Heart left ventricle (tissue), 13 donors: ENCODE measurements around the gene GABRD.

ENCODE experiments used
- POLR2A ChIP-seq, 2 donors: fragments of 450-650 bp; IDR thresholded peaks; one replicate each; pipeline ENCODE4 v1.6.1; 2017; ENCODE audit warnings: antibody characterized with exemption in 2 of 2, mild to moderate bottlenecking in 2 of 2, moderate library complexity in 2 of 2
- TF ChIP-seq, protein P1 (sequence below), 12 donors: fragments of 200-600 bp; sonication (generic) in 4 of 12; IDR thresholded peaks; one replicate each; pipeline versions ENCODE4 v1.5.0 to v1.8.0; 2018 to 2022; ENCODE audit warnings: antibody characterized with exemption in 12 of 12, mild to moderate bottlenecking in 5 of 12
- donor health status: ischemic (EF 13 %, LVEDD 7.1; RV severe dilation, severe dysfunction).
- donor health status: DM: no; HTN: yes; CAD: no.
- donor health status: DM: no; HTN: no; CAD: no.
- donor health status: ischemic (EF 25% LVEDD 6.9; RV normal size, moderate dysfunction).
- donor health status: ischemic (EF 25% LVEDD 5.7; RV mildly dilated, moderate dysfunction).
- donor health status: ischemic (EF 35%, LVEDD 5.7; RV mildly dilated, moderate dysfunction).
- donor health status: nonischemic (EF 11% LVEDD 7.7; RV severe dilation, severe dysfunction).
- donor health status: DM: yes; HTN: yes; CAD: no.
- donor health status: PGD.
- donor health status: ischemic (EF 29% LVEDD 5.4; RV normal size, mild dysfunction).
- donor health status: nonischemic (EF 23%, LVEDD 6.1; RV moderate dilation, normal function).

DNA sequence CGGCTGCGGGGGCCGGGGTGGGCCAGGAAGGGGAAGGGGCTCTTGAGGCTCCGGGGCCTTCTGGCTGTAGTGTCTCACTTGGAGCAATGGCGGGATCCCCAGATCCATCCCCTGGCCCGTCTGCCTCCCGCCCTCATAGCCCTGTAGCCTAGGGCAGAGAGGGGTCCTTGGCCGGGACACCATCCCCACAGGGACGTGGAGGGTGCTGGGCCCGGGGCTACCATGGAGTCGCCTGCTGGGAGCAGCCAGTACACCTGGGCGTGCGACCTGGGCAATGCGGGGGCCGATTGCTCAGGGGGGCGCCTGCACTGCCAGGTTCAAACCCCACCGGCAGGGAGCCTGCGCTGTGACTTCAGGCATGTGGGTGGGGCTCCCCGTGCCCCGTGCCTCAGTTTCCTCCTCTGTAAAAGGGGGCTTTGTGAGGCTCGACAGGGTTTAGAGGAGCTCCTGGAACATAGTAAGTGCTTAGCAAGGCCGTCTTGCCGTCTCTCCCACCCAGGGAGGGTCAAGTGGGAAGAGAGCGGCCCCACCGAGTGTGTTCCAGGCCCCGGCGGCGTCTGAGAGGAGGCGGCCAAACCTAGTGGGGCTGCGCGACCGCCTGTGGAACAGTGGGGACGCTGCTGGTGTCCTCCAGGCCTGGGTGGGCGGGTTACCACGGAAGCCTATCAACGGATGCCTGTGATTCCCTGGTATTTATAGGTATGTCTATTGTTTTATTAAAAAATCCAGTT, 51.8 kb downstream of the GABRD start:
- TF ChIP-seq, protein P1, sequence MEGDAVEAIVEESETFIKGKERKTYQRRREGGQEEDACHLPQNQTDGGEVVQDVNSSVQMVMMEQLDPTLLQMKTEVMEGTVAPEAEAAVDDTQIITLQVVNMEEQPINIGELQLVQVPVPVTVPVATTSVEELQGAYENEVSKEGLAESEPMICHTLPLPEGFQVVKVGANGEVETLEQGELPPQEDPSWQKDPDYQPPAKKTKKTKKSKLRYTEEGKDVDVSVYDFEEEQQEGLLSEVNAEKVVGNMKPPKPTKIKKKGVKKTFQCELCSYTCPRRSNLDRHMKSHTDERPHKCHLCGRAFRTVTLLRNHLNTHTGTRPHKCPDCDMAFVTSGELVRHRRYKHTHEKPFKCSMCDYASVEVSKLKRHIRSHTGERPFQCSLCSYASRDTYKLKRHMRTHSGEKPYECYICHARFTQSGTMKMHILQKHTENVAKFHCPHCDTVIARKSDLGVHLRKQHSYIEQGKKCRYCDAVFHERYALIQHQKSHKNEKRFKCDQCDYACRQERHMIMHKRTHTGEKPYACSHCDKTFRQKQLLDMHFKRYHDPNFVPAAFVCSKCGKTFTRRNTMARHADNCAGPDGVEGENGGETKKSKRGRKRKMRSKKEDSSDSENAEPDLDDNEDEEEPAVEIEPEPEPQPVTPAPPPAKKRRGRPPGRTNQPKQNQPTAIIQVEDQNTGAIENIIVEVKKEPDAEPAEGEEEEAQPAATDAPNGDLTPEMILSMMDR (IDR thresholded peaks at IDR 0.05) = no peak
- TF ChIP-seq POLR2A (IDR thresholded peaks at IDR 0.05) = no peak
